HL-60 (cell line): ENCODE results near the gene WFDC11.

ENCODE experiments used
- CTCF ChIP-seq: IDR thresholded peaks from one replicate; pipeline ENCODE4 v1.5.1; 2011; ENCODE audit warnings: low read length, control low read depth, inconsistent platforms; ENCODE audit not compliant: insufficient read depth
- GABPA ChIP-seq: IDR thresholded peaks from 2 replicates; pipeline ENCODE4 v1.6.1; 2012; ENCODE audit warnings: low read depth
- POLR2AphosphoS5 ChIP-seq: IDR thresholded peaks from 2 replicates; pipeline ENCODE4 v1.6.1; 2012; ENCODE audit warnings: low read depth
- REST ChIP-seq: IDR thresholded peaks from 2 replicates; pipeline ENCODE4 v1.6.1; 2012; ENCODE audit warnings: low read depth; ENCODE audit not compliant: insufficient replicate concordance
- SPI1 ChIP-seq: IDR thresholded peaks from 2 replicates; pipeline ENCODE4 v1.6.1; 2012; ENCODE audit warnings: low read depth, mild to moderate bottlenecking, borderline replicate concordance

- TF ChIP-seq CTCF (no peak), POLR2AphosphoS5 (no peak), GABPA (no peak), REST (no peak), SPI1 (no peak)
These were observed 35.1 kb upstream of the WFDC11 start, which contains the start of gene WFDC10B for GRCh38 chr20:45704969-45705637.
